Measurements from ENCODE around the gene GOLGA8H. TPM values are rescaled to one million over a fixed set of nuclear protein-coding genes. Genes with fewer than 3 reads are reported as not detected.

The GOLGA8H gene
- total and polyA plus RNA-seq, 2 of the 8 experiments (the other 6 are each of a cell fraction or from before 2014, with no cell fraction given) = 0.26 to 1.4 TPM

GRCh38 chr15:30650012-30650929 lies 46.4 kb downstream of the GOLGA8H start (continued):
- TF ChIP-seq USF2 (IDR thresholded peaks at IDR 0.05; ENCODE audit: low read length) (no peak), HDAC6 (IDR thresholded peaks at IDR 0.05; ENCODE audit: low read depth, low read length) (no peak)
